Astrocyte of the cerebellum (primary cell): Measurements from ENCODE around the gene CDH15.

ENCODE experiments used
- DNase-seq: peaks from one replicate; pipeline ENCODE4 v3.0.0-alpha.2; 2011; ENCODE audit warnings: low read depth
- H3K4me3 ChIP-seq: 2 replicates; pipeline ENCODE4 v1.5.1; 2011; ENCODE audit warnings: mild to moderate bottlenecking, low read depth, low read length, moderate library complexity
- CTCF ChIP-seq: IDR thresholded peaks from 2 replicates; pipeline ENCODE4 v1.5.1; 2012; ENCODE audit warnings: low read length, low read depth, moderate library complexity, mild to moderate bottlenecking; ENCODE audit errors: missing control alignments
- in situ Hi-C: cut with HindIII; loops from 2 replicates; pipeline ENCODE4 v1.10.0; 2017; ENCODE audit warnings: low sequenced_read_pairs

The CDH15 gene

GRCh38 chr16:89173174-89173921 lies 1.8 kb downstream of the CDH15 start:
- DNase-seq: no peak
- TF ChIP-seq CTCF: no peak
- in situ Hi-C loops: no loop called here
- no peak overlapping the region for H3K4me3 ChIP-seq

GRCh38 chr16:89174055-89174827 lies 2.7 kb downstream of the CDH15 start:
- TF ChIP-seq CTCF: no peak

GRCh38 chr16:89174877-89175276 lies 3.3 kb downstream of the CDH15 start:
- no peak overlapping the region for H3K4me3 ChIP-seq
- DNase-seq: no peak
- TF ChIP-seq CTCF: no peak
- in situ Hi-C loops: no loop called here

More at GRCh38 chr16:89174055-89174827, 2.7 kb downstream of the CDH15 start:
- H3K4me3 ChIP-seq: no peak overlapping the region
- in situ Hi-C loops: no loop called here
- no peak for DNase-seq

- no peak for DNase-seq
- in situ Hi-C loops: no loop called here
- no peak overlapping the region for H3K4me3 ChIP-seq
- no peak for TF ChIP-seq CTCF
Measured at GRCh38 chr16:89175280-89176146, 4.0 kb downstream of the CDH15 start.

GRCh38 chr16:89176147-89176690 lies 4.7 kb downstream of the CDH15 start:
- TF ChIP-seq CTCF: no peak
- no peak for DNase-seq
- H3K4me3 ChIP-seq: no peak overlapping the region
- in situ Hi-C loops: no loop called here

GRCh38 chr16:89176717-89177116 lies 5.2 kb downstream of the CDH15 start:
- no peak for DNase-seq
- no peak overlapping the region for H3K4me3 ChIP-seq
- in situ Hi-C loops: no loop called here
- no peak for TF ChIP-seq CTCF
